ENCODE measurements around the gene KIF25.
A peak's percentile ranks its signal among the peaks of the same experiment; 100 is the strongest.

KIF25 gene

GRCh38 chr6:167966540-167966905, 30.9 kb upstream of the KIF25 start:
- Histone ChIP-seq H3K4me3 (ENCODE audit: low read length, poor library complexity, severe bottlenecking) (no peak overlapping the region), H3K9me2 (replicated peaks; ENCODE audit: low read depth, low read length) (no peaks in the 10 kb centered on the region), H3K4me1 (ENCODE audit: insufficient read depth, low read length, poor library complexity, severe bottlenecking) (no peaks in the 10 kb centered on the region), H3K27me3 (ENCODE audit: insufficient read depth, low read length, poor library complexity, severe bottlenecking) (no peaks in the 10 kb centered on the region), H2AFZ (ENCODE audit: low read length) (no peak overlapping the region), H3K79me2 (ENCODE audit: insufficient read depth, low read length) (no peaks in the 10 kb centered on the region), H3K36me3 (ENCODE audit: insufficient read depth, low read length) (no peaks in the 10 kb centered on the region), H3F3A (ENCODE audit: low read depth) (no peaks in the 10 kb centered on the region), H3K9me3 (ENCODE audit: insufficient read depth, low read depth, low read length) (peaks cover 6% of the 10 kb centered on the region; the same call in 1 of the 2 replicates), H3K9ac (ENCODE audit: low read depth, low read length, poor library complexity, severe bottlenecking) (no peak overlapping the region), H3K4me2 (ENCODE audit: low read depth, low read length, poor library complexity, severe bottlenecking) (no peak overlapping the region), H4K20me1 (ENCODE audit: insufficient read depth, low read length, poor library complexity, severe bottlenecking) (no peaks in the 10 kb centered on the region)
- TF ChIP-seq EZH2phosphoT487 (IDR thresholded peaks at IDR 0.05; ENCODE audit: borderline replicate concordance) (no peak), CTCF (conservative IDR thresholded peaks at IDR 0.05; ENCODE audit: low read length) (no peak)

GRCh38 chr6:167968091-167968490, 29.4 kb upstream of the KIF25 start:
- no peaks in the 10 kb centered on the region for H3K79me2 ChIP-seq (ENCODE audit: insufficient read depth, low read length)
- H3K9me2 ChIP-seq (replicated peaks; ENCODE audit: low read depth, low read length), result no peaks in the 10 kb centered on the region
- TF ChIP-seq CTCF (conservative IDR thresholded peaks at IDR 0.05; ENCODE audit: low read length) (peak; percentile 31; the same call in 1 of the 2 replicates), EZH2phosphoT487 (IDR thresholded peaks at IDR 0.05; ENCODE audit: borderline replicate concordance) (no peak)
- peaks cover 6% of the 10 kb centered on the region; the same call in 1 of the 2 replicates for H3K9me3 ChIP-seq (ENCODE audit: insufficient read depth, low read depth, low read length)
- no peak overlapping the region for H3K4me3 ChIP-seq (ENCODE audit: low read length, poor library complexity, severe bottlenecking)
- H3K27me3 ChIP-seq (ENCODE audit: insufficient read depth, low read length, poor library complexity, severe bottlenecking), result no peaks in the 10 kb centered on the region
- H4K20me1 ChIP-seq (ENCODE audit: insufficient read depth, low read length, poor library complexity, severe bottlenecking), result no peaks in the 10 kb centered on the region
- no peak overlapping the region for H3K4me2 ChIP-seq (ENCODE audit: low read depth, low read length, poor library complexity, severe bottlenecking)
- H3F3A ChIP-seq (ENCODE audit: low read depth), result no peaks in the 10 kb centered on the region
- no peaks in the 10 kb centered on the region for H3K36me3 ChIP-seq (ENCODE audit: insufficient read depth, low read length)
- H3K9ac ChIP-seq (ENCODE audit: low read depth, low read length, poor library complexity, severe bottlenecking), result no peak overlapping the region
- no peak overlapping the region for H2AFZ ChIP-seq (ENCODE audit: low read length)
- H3K4me1 ChIP-seq (ENCODE audit: insufficient read depth, low read length, poor library complexity, severe bottlenecking), result no peaks in the 10 kb centered on the region

- Histone ChIP-seq H3K9me2 (replicated peaks; ENCODE audit: low read depth, low read length) (no peaks in the 10 kb centered on the region), H2AFZ (ENCODE audit: low read length) (no peak overlapping the region), H3K9ac (ENCODE audit: low read depth, low read length, poor library complexity, severe bottlenecking) (no peak overlapping the region), H4K20me1 (ENCODE audit: insufficient read depth, low read length, poor library complexity, severe bottlenecking) (no peaks in the 10 kb centered on the region), H3K4me2 (ENCODE audit: low read depth, low read length, poor library complexity, severe bottlenecking) (no peak overlapping the region), H3K4me3 (ENCODE audit: low read length, poor library complexity, severe bottlenecking) (no peak overlapping the region), H3K4me1 (ENCODE audit: insufficient read depth, low read length, poor library complexity, severe bottlenecking) (no peaks in the 10 kb centered on the region), H3K27me3 (ENCODE audit: insufficient read depth, low read length, poor library complexity, severe bottlenecking) (no peaks in the 10 kb centered on the region), H3K36me3 (ENCODE audit: insufficient read depth, low read length) (no peaks in the 10 kb centered on the region), H3F3A (ENCODE audit: low read depth) (no peaks in the 10 kb centered on the region), H3K9me3 (ENCODE audit: insufficient read depth, low read depth, low read length) (0 out of 2 replicates have a peak, but pooled peaks cover 6% of the 10 kb centered on the region), H3K79me2 (ENCODE audit: insufficient read depth, low read length) (no peaks in the 10 kb centered on the region)
- no peak for TF ChIP-seq EZH2phosphoT487 (IDR thresholded peaks at IDR 0.05; ENCODE audit: borderline replicate concordance)
Observed at GRCh38 chr6:167970230-167970629, 27.2 kb upstream of the KIF25 start.

- H3K9me3 ChIP-seq (ENCODE audit: insufficient read depth, low read depth, low read length), result peaks cover 6% of the 10 kb centered on the region; the same call in 1 of the 2 replicates
Observed at GRCh38 chr6:167972193-167972592, 25.3 kb upstream of the KIF25 start.

More at GRCh38 chr6:167972193-167972592, 25.3 kb upstream of the KIF25 start:
- Histone ChIP-seq H3K9ac (ENCODE audit: low read depth, low read length, poor library complexity, severe bottlenecking) (no peak overlapping the region), H3K27me3 (ENCODE audit: insufficient read depth, low read length, poor library complexity, severe bottlenecking) (no peaks in the 10 kb centered on the region), H3K4me3 (ENCODE audit: low read length, poor library complexity, severe bottlenecking) (no peak overlapping the region), H3K4me2 (ENCODE audit: low read depth, low read length, poor library complexity, severe bottlenecking) (no peak overlapping the region), H3K9me2 (replicated peaks; ENCODE audit: low read depth, low read length) (no peaks in the 10 kb centered on the region), H3K79me2 (ENCODE audit: insufficient read depth, low read length) (no peaks in the 10 kb centered on the region), H4K20me1 (ENCODE audit: insufficient read depth, low read length, poor library complexity, severe bottlenecking) (no peaks in the 10 kb centered on the region), H3F3A (ENCODE audit: low read depth) (no peaks in the 10 kb centered on the region), H3K36me3 (ENCODE audit: insufficient read depth, low read length) (no peaks in the 10 kb centered on the region), H3K4me1 (ENCODE audit: insufficient read depth, low read length, poor library complexity, severe bottlenecking) (no peaks in the 10 kb centered on the region), H2AFZ (ENCODE audit: low read length) (no peak overlapping the region)
- TF ChIP-seq CTCF (conservative IDR thresholded peaks at IDR 0.05; ENCODE audit: low read length) (no peak), EZH2phosphoT487 (IDR thresholded peaks at IDR 0.05; ENCODE audit: borderline replicate concordance) (no peak)

Data from Loucy (cell line).